ENCODE data around the gene PI16.

DNA sequence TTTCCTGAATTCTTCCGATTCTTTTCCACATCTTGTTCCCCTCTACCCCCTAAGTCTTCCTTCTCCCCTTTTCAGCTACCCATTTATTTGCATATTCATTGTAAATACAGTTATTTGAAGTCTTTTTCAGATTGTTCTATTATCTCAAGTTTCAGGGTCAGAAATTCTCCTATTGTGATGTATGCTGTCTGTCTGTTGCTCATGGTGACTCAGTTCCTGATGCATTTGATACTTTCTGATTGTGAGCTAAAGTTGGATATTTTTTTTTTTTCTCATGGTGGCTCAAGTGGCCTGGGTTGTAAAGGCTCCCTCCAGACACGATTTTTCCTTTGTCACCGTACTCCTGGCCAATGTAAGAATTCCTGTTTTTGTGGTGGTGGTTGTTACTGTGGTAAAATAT is 4.9 kb upstream of the PI16 start:
- TF ChIP-seq POLR2AphosphoS5 (IDR thresholded peaks at IDR 0.05; ENCODE audit: low read depth, low read length) (no peak), FOXP2 (optimal IDR thresholded peaks at IDR 0.05; ENCODE audit: borderline replicate concordance, extremely low read depth, extremely low read length, insufficient read depth) (no peak)
